Lung (tissue), 12 donors: ENCODE results near the gene LPIN2. TPM values are rescaled to one million over a fixed set of nuclear protein-coding genes. Genes with fewer than 3 reads are reported as not detected.

Source experiments
- ATAC-seq: fragments of 200-7000 bp; cut with Tn5 transposase; one replicate; pipeline ENCODE4 v1.9.1; 2020; ENCODE audit warnings: moderate number of reproducible peaks; ENCODE audit not compliant: insufficient read depth, low FRiP score
- DNase-seq, 3 donors: peaks; one replicate each; pipeline ENCODE4 v3.0.0-alpha.2; 2013 to 2017
- H3K27ac ChIP-seq, 2 donors: one replicate each; pipeline ENCODE4 v1.5.1; 2013; ENCODE audit warnings: mild to moderate bottlenecking in 2 of 2, moderate library complexity in 2 of 2, control low read depth in 1 of 2, inconsistent platforms in 1 of 2, low read depth in 1 of 2, low read length in 1 of 2
- H3K27me3 ChIP-seq, 3 donors: one replicate each; pipeline ENCODE4 v1.5.1; 2013; ENCODE audit warnings: low read length in 2 of 3; ENCODE audit not compliant: control insufficient read depth in 3 of 3, insufficient read depth in 3 of 3
- H3K36me3 ChIP-seq, 4 donors: one replicate each; pipeline ENCODE4 v1.5.1; 2013; ENCODE audit warnings: low read length in 4 of 4, mild to moderate bottlenecking in 1 of 4, moderate library complexity in 1 of 4; ENCODE audit not compliant: control insufficient read depth in 4 of 4, insufficient read depth in 4 of 4
- H3K4me1 ChIP-seq, 5 donors: one replicate each; pipeline ENCODE4 v1.5.1; 2013; ENCODE audit warnings: low read length in 5 of 5, mild to moderate bottlenecking in 2 of 5, moderate library complexity in 1 of 5; ENCODE audit not compliant: control insufficient read depth in 5 of 5, insufficient read depth in 5 of 5
- H3K4me3 ChIP-seq: one replicate; pipeline ENCODE4 v1.5.1; 2013; ENCODE audit warnings: mild to moderate bottlenecking, control low read depth, moderate library complexity
- H3K9ac ChIP-seq, 2 donors: one replicate each; pipeline ENCODE4 v1.5.1; 2013; ENCODE audit warnings: low read length in 2 of 2, control low read depth in 1 of 2; ENCODE audit not compliant: insufficient read depth in 1 of 2
- H3K9me3 ChIP-seq, 4 donors: one replicate each; pipeline ENCODE4 v1.5.1; 2013; ENCODE audit warnings: low read length in 3 of 4, mild to moderate bottlenecking in 1 of 4, moderate library complexity in 1 of 4; ENCODE audit not compliant: control insufficient read depth in 4 of 4, insufficient read depth in 3 of 4
- CTCF ChIP-seq: IDR thresholded peaks from 2 replicates; pipeline ENCODE4 v1.5.1; 2012; ENCODE audit warnings: mild to moderate bottlenecking; ENCODE audit errors: control extremely low read depth, extremely low read depth
- WGBS, 2 donors: extraction: QIAGEN DNeasy Blood & Tissue Kit; methylation state at CpG; one replicate each; pipeline ENCODE4 v1.1.7; 2013; 5-methylcytosine and 5-hydroxymethylcytosine counted together
- polyA plus RNA-seq, 2 donors: library from polyadenylated mRNA; stranded (reverse); fragments of 200-250 nt; gene quantifications; one replicate each; pipeline ENCODE4 v1.2.1, GENCODE V29; 2013
- total RNA-seq, 2 donors: library from RNA; depleted of rRNA in 1 of 2; stranded (reverse); fragments of >200 nt in 1 of 2; gene quantifications; one replicate each; pipeline ENCODE4 v1.2.1, GENCODE V29; 2014 to 2021
- donor health status: control.
- donor health status: control.
- donor health status: Bipolar disorder and iron deficiency.
- donor health status: healthy.
- donor health status: DM: yes; HTN: yes; CAD: no.

LPIN2 gene
- total and polyA plus RNA-seq, 4 donors, result 11.2 to 46.3 (median 32.5) TPM

- Histone ChIP-seq H3K9me3 (no peaks in the 10 kb centered on the region), H3K4me3 (no peak overlapping the region), H3K4me1 (peaks cover under 1 to 27% (median 13%) of the 10 kb centered on the region in 5 donors), H3K27ac (peak overlapping the region in 1 of 2 donors; percentile 70), H3K9ac (no peak overlapping the region), H3K36me3 (no peaks in the 10 kb centered on the region), H3K27me3 (peaks cover 0 to 6% (median 0%) of the 10 kb centered on the region in 3 donors)
- TF ChIP-seq CTCF, result no peak
- 20 to 46% methylated on average over 3 of the region's 3 CpGs for WGBS, 2 donors
- DNase-seq, result no peak
- no peak for ATAC-seq
Observed at GRCh38 chr18:3016585-3017297, 3.8 kb upstream of the LPIN2 start.

- Histone ChIP-seq H3K4me1 (peaks cover 2 to 30% (median 16%) of the 10 kb centered on the region in 5 donors), H3K9ac (peak overlapping the region in 1 of 2 donors; percentile 23), H3K4me3 (no peak overlapping the region), H3K36me3 (peaks cover 0 to 2% (median under 1%) of the 10 kb centered on the region in 4 donors), H3K27ac (peak overlapping the region in 1 of 2 donors; percentile 81), H3K27me3 (peaks cover 0 to 6% (median 0%) of the 10 kb centered on the region in 3 donors), H3K9me3 (no peaks in the 10 kb centered on the region)
- ATAC-seq (no peak), DNase-seq (no peak)
- TF ChIP-seq CTCF, result no peak
- WGBS, 2 donors, result 62 to 77% methylated on average over 4 of the region's 4 CpGs
Observed at GRCh38 chr18:3015851-3016250, 2.9 kb upstream of the LPIN2 start.

GRCh38 chr18:3015204-3015592, 2.3 kb upstream of the LPIN2 start:
- no peak for DNase-seq

More at GRCh38 chr18:3015204-3015592, 2.3 kb upstream of the LPIN2 start:
- no peak for TF ChIP-seq CTCF
- peak; percentile 20 for ATAC-seq
- Histone ChIP-seq H3K36me3 (peaks cover 0 to 5% (median under 1%) of the 10 kb centered on the region in 4 donors), H3K27ac (peak overlapping the region; percentile 18 to 81), H3K9me3 (no peaks in the 10 kb centered on the region), H3K4me3 (no peak overlapping the region), H3K9ac (no peak overlapping the region), H3K27me3 (peaks cover 0 to 6% (median 0%) of the 10 kb centered on the region in 3 donors), H3K4me1 (peaks cover 2 to 37% (median 17%) of the 10 kb centered on the region in 5 donors)
- WGBS, 2 donors, result 8 to 14% methylated on average over 4 of the region's 4 CpGs
